DOHH2 (cell line): ENCODE data around the gene SFI1.

ENCODE experiments used
- H3F3A ChIP-seq: fragments of 200-600 bp; sonication (generic), shearing (Covaris generic); 2 replicates; pipeline ENCODE4 v1.6.0; 2016; ENCODE audit warnings: antibody characterized with exemption, mild to moderate bottlenecking; ENCODE audit not compliant: control insufficient read depth, insufficient read depth
- H3K27ac ChIP-seq: fragments of 200-600 bp; sonication (generic); 2 replicates; pipeline ENCODE4 v1.5.1; 2014; ENCODE audit warnings: low read depth, mild to moderate bottlenecking, low read length, moderate library complexity
- H3K27me3 ChIP-seq: fragments of 200-600 bp; sonication (generic); 2 replicates; pipeline ENCODE4 v1.6.1; 2014; ENCODE audit warnings: mild to moderate bottlenecking, low read length, mixed read lengths; ENCODE audit not compliant: control insufficient read depth
- H3K36me3 ChIP-seq: fragments of 200-600 bp; sonication (generic); 2 replicates; pipeline ENCODE4 v1.6.1; 2014; ENCODE audit warnings: mild to moderate bottlenecking, low read length, moderate library complexity, mixed read lengths; ENCODE audit not compliant: control insufficient read depth
- H3K4me1 ChIP-seq: fragments of 200-600 bp; sonication (generic); 2 replicates; pipeline ENCODE4 v1.6.1; 2014; ENCODE audit warnings: mild to moderate bottlenecking, low read length, mixed read lengths; ENCODE audit not compliant: control insufficient read depth
- H3K4me2 ChIP-seq: fragments of 200-600 bp; sonication (generic); 2 replicates; pipeline ENCODE4 v1.6.0; 2014; ENCODE audit warnings: mild to moderate bottlenecking, low read length, moderate library complexity
- H3K4me3 ChIP-seq: fragments of 200-600 bp; sonication (generic); 2 replicates; pipeline ENCODE4 v1.5.1; 2014; ENCODE audit warnings: mild to moderate bottlenecking, low read length, mixed read lengths
- H3K79me2 ChIP-seq: fragments of 200-600 bp; sonication (generic); 2 replicates; pipeline ENCODE4 v1.6.1; 2014; ENCODE audit warnings: mild to moderate bottlenecking, low read length, mixed read lengths; ENCODE audit not compliant: control insufficient read depth
- H3K9me2 ChIP-seq: fragments of 200-600 bp; sonication (generic); replicated peaks from 2 replicates; pipeline ENCODE4 v1.6.1; 2014; ENCODE audit warnings: mild to moderate bottlenecking, low read length, mixed read lengths; ENCODE audit not compliant: control insufficient read depth
- H3K9me3 ChIP-seq: fragments of 200-600 bp; sonication (generic); 2 replicates; pipeline ENCODE4 v1.6.1; 2014; ENCODE audit warnings: antibody characterized with exemption, low read length, mixed read lengths; ENCODE audit not compliant: control insufficient read depth, insufficient read depth
- H4K20me1 ChIP-seq: fragments of 200-600 bp; sonication (generic); 2 replicates; pipeline ENCODE4 v1.6.0; 2014; ENCODE audit warnings: low read depth, mild to moderate bottlenecking, antibody characterized with exemption, low read length, moderate library complexity; ENCODE audit not compliant: control insufficient read depth, insufficient read depth
- EZH2phosphoT487 ChIP-seq: fragments of 200-600 bp; sonication (generic); IDR thresholded peaks from 2 replicates; pipeline ENCODE4 v1.6.1; 2017; ENCODE audit warnings: borderline replicate concordance, mild to moderate bottlenecking, antibody characterized with exemption, low read length, moderate library complexity, mixed read lengths
- TF ChIP-seq, protein P1 (sequence below): fragments of 200-600 bp; sonication (generic); IDR thresholded peaks from one replicate; pipeline ENCODE4 v1.5.1; 2014; ENCODE audit warnings: antibody characterized with exemption, mild to moderate bottlenecking, low read depth, low read length; ENCODE audit not compliant: poor library complexity, severe bottlenecking

The SFI1 gene

DNA sequence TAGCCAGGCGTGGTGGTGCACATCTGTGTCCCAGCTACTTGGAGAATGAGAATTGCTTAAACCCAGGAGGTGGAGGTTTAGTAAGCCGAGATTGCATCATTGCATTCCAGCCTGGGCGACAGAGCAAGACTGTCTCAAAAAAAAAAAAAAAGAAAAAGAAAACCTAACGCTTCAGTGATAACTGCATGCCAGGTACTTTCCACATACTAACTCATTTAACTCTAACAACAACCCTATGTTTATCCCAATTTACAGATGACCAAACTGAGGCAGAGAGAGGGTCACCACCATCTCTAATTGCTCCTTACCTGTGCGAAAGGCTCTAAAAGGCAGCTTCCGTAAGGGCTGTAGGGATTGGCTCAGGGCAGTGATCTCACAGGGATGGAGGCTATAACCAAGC lies 154.1 kb downstream of the SFI1 start:
- Histone ChIP-seq H3K27me3 (no peaks in the 10 kb centered on the region), H3K4me2 (peak overlapping the region; percentile 13; the same call in 1 of the 2 replicates), H3K4me1 (peaks cover 56% of the 10 kb centered on the region), H3K79me2 (peaks cover 62% of the 10 kb centered on the region), H3K9me2 (no peaks in the 10 kb centered on the region), H3K4me3 (peak overlapping the region; percentile 6; the same call in 1 of the 2 replicates), H3K36me3 (peaks cover 33% of the 10 kb centered on the region), H3F3A (peaks cover 5% of the 10 kb centered on the region; the same call in 1 of the 2 replicates), H3K9me3 (no peaks in the 10 kb centered on the region), H4K20me1 (no peaks in the 10 kb centered on the region), H3K27ac (0 out of 2 replicates have a peak overlapping the region, but pooled peaks have one; percentile 8)
- TF ChIP-seq EZH2phosphoT487 = no peak
- TF ChIP-seq, protein P1, sequence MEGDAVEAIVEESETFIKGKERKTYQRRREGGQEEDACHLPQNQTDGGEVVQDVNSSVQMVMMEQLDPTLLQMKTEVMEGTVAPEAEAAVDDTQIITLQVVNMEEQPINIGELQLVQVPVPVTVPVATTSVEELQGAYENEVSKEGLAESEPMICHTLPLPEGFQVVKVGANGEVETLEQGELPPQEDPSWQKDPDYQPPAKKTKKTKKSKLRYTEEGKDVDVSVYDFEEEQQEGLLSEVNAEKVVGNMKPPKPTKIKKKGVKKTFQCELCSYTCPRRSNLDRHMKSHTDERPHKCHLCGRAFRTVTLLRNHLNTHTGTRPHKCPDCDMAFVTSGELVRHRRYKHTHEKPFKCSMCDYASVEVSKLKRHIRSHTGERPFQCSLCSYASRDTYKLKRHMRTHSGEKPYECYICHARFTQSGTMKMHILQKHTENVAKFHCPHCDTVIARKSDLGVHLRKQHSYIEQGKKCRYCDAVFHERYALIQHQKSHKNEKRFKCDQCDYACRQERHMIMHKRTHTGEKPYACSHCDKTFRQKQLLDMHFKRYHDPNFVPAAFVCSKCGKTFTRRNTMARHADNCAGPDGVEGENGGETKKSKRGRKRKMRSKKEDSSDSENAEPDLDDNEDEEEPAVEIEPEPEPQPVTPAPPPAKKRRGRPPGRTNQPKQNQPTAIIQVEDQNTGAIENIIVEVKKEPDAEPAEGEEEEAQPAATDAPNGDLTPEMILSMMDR = no peak

DNA sequence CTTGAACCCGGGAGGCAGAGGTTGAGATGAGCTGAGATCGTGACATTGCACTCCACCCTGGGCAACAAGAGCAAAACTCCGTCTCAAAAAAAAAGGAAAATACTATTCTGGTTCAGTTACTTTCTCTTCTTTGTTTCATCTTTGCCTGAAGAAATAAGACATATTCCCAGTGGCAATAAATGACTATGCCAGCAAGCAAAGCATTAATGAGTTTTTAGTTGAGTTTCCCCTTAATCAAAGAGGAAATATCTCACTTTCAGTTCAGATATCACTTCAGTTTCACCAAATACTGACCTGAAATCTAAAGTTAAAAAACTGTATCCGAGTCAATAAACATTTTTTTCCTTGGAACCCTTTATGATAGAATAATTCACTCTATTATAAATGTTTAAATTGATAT lies 155.3 kb downstream of the SFI1 start:
- 0 out of 2 replicates have a peak overlapping the region, but pooled peaks have one; percentile 13 for H3K4me3 ChIP-seq
- H3K9me3 ChIP-seq = no peaks in the 10 kb centered on the region
- H3K79me2 ChIP-seq = peaks cover 73% of the 10 kb centered on the region
- peaks cover 56% of the 10 kb centered on the region for H3K4me1 ChIP-seq
- H3K27ac ChIP-seq = no peak overlapping the region
- peaks cover 5% of the 10 kb centered on the region; the same call in 1 of the 2 replicates for H3F3A ChIP-seq
- H3K36me3 ChIP-seq = peaks cover 29% of the 10 kb centered on the region
- TF ChIP-seq EZH2phosphoT487 = no peak
- TF ChIP-seq, protein P1 = no peak
- no peaks in the 10 kb centered on the region for H3K27me3 ChIP-seq
- H4K20me1 ChIP-seq = no peaks in the 10 kb centered on the region
- H3K4me2 ChIP-seq = peak overlapping the region; percentile 43
- no peaks in the 10 kb centered on the region for H3K9me2 ChIP-seq

DNA sequence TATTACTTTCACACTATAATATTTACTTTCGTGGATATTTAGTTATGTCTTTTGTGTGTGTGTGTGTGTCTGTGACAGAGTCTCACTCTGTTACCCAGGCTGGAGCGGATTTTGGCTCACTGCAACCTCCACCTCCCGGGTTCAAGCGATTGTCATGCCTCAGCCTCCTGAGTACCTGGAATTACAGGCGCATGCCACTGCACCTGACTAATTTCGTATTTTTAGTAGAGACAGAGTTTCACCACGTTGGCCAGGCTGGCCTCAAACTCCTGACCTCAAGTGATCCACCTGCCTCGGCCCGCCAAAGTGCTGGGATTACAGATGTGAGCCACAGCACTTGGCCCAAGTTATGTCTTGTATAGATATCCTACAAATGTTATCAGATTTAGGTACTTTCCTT lies 155.8 kb downstream of the SFI1 start:
- Histone ChIP-seq H3K79me2 (peaks cover 77% of the 10 kb centered on the region), H3K9me3 (no peaks in the 10 kb centered on the region), H3K36me3 (peaks cover 25% of the 10 kb centered on the region), H3K4me3 (peak overlapping the region; percentile 20; the same call in 1 of the 2 replicates), H3K27ac (no peak overlapping the region), H3K9me2 (no peaks in the 10 kb centered on the region), H3K4me2 (peak overlapping the region; percentile 43), H4K20me1 (no peaks in the 10 kb centered on the region), H3K27me3 (no peaks in the 10 kb centered on the region), H3K4me1 (peaks cover 56% of the 10 kb centered on the region), H3F3A (peaks cover 5% of the 10 kb centered on the region; the same call in 1 of the 2 replicates)
- TF ChIP-seq, protein P1 = no peak
- TF ChIP-seq EZH2phosphoT487 = no peak
